HG02938 (cell line): ENCODE measurements around the gene C18orf63.
"Not testable (repeated sequence)": the region's sequence is repeated elsewhere in the genome, so short reads cannot be mapped to it uniquely, and the experiment has no call there.

Experiments used
- ATAC-seq: cut with Tn5 transposase; IDR thresholded peaks from one replicate; pipeline ENCODE4 v1.9.1; 2021; ENCODE audit warnings: mild to moderate bottlenecking, moderate library complexity; ENCODE audit not compliant: unreplicated experiment

The C18orf63 gene

GRCh38 chr18:74326231-74326630, 10.6 kb downstream of the C18orf63 start:
- ATAC-seq = no peak

- not testable (repeated sequence) for ATAC-seq
These were observed 11.2 kb downstream of the C18orf63 start for GRCh38 chr18:74326791-74327190.

GRCh38 chr18:74328206-74328605, 12.6 kb downstream of the C18orf63 start:
- ATAC-seq = no peak

- no peak for ATAC-seq
These were observed 14.1 kb downstream of the C18orf63 start for GRCh38 chr18:74329688-74330205.

GRCh38 chr18:74331404-74331803, 15.8 kb downstream of the C18orf63 start:
- ATAC-seq = no peak

GRCh38 chr18:74333091-74333490, 17.5 kb downstream of the C18orf63 start:
- ATAC-seq = no peak

GRCh38 chr18:74334242-74334893, 18.7 kb downstream of the C18orf63 start:
- ATAC-seq = peak; percentile 67

- no peak for ATAC-seq
These were observed 21.0 kb downstream of the C18orf63 start for GRCh38 chr18:74336656-74337055.

- no peak for ATAC-seq
These were observed 21.7 kb downstream of the C18orf63 start for GRCh38 chr18:74337155-74337911.

GRCh38 chr18:74337912-74338309, 22.3 kb downstream of the C18orf63 start:
- no peak for ATAC-seq

GRCh38 chr18:74342416-74343043, 26.9 kb downstream of the C18orf63 start:
- ATAC-seq = no peak

- no peak for ATAC-seq
These were observed 30.6 kb downstream of the C18orf63 start for GRCh38 chr18:74346206-74346605.

GRCh38 chr18:74348581-74348980, 32.9 kb downstream of the C18orf63 start:
- no peak for ATAC-seq

- peak; percentile 69 for ATAC-seq
These were observed 35.7 kb downstream of the C18orf63 start for GRCh38 chr18:74351354-74351753.

GRCh38 chr18:74353169-74353775, 37.6 kb downstream of the C18orf63 start:
- ATAC-seq = peak; percentile 62

GRCh38 chr18:74356959-74357358, 41.3 kb downstream of the C18orf63 start:
- ATAC-seq = peak; percentile 64

GRCh38 chr18:74360852-74361655, 45.4 kb downstream of the C18orf63 start:
- no peak for ATAC-seq

- ATAC-seq = no peak
These were observed 52.3 kb downstream of the C18orf63 start for GRCh38 chr18:74367905-74368304.

GRCh38 chr18:74368901-74369705, 53.5 kb downstream of the C18orf63 start:
- no peak for ATAC-seq

- no peak for ATAC-seq
These were observed 54.5 kb downstream of the C18orf63 start for GRCh38 chr18:74370115-74370514.
